ENCODE data around the gene ENKD1.
A peak's percentile ranks its signal among the peaks of the same experiment; 100 is the strongest.
"Not testable (repeated sequence)": the region's sequence is repeated elsewhere in the genome, so short reads cannot be mapped to it uniquely, and the experiment has no call there.

The ENKD1 gene

GRCh38 chr16:67666559-67667452, at the start of gene ENKD1, which contains the start of gene C16orf86:
Gene ENKD1, minus strand, starts transcription at chr16:67666750. Its CDS starts 308 bp downstream, at chr16:67666442.
Gene C16orf86, plus strand, starts transcription at chr16:67666814. Its CDS starts 157 bp downstream, at chr16:67666971.
- peak; percentile 76 for DNase-seq

DNA sequence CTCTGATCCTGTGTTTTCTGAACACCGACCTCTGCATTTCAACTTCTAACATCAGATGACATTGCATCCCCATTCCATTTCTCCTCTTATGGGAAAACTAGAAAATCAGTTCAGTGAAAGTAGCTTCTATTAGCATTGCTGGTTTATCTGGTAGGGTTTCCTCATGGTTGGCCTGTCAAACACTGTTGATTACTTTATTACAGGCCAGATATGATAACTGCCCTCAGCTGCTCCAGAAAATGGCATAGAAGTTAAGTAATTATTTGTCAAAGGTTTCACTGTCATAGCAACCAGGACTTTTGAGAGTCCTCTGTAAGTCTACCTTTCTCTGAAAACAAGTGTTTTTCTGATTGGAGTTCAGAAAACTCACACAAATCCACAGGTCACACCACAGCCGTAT, 49.5 kb upstream of the ENKD1 start:
- DNase-seq = no peak

DNA sequence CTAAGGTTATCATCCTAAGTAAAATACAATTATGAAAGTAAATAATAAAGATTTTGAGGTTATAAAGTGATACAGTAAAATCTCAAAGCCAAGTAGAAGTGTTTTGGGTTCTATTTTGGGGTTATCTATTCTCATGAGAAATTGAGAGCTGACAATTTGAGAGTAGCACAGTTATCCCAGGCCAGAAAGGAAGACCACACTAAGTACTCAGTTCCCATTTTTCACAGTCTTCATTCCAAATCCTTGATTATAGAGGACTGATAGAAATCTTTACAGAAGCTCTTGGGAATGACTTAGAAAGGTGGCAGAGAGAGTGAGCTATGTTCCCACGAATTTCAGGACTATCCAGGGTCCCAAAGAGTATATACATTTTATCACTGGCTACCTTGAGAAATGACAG, 48.0 kb upstream of the ENKD1 start:
- DNase-seq = no peak

DNA sequence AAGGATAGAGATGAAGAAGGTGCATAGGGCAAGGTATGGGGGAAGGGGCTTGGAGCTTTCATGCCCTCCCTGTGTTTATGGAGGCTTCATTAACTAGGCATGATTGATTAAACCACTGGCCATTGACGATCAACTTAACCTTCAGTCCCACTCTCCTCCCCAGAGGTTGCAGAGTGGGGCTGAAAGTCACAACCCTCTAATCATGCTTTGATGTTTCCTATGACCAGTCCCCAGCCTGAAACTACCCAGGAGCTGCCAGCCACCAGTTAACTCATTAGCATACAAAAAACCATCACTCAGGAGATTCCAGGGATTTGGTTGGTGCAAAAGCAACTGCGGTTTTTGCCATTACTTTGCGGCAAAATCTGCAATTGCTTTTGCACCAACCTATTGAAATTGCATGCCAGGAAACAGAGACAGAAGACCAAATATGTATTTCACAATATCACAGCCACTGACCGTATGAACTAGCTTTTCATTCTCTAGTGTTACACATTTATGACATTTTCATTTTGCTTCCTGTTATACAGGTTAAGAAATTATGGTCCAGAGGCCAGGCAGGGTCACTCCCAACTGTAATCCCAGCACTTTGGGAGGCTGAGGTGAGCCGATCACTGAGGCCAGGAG, 47.2 kb upstream of the ENKD1 start:
- no peak for DNase-seq

DNA sequence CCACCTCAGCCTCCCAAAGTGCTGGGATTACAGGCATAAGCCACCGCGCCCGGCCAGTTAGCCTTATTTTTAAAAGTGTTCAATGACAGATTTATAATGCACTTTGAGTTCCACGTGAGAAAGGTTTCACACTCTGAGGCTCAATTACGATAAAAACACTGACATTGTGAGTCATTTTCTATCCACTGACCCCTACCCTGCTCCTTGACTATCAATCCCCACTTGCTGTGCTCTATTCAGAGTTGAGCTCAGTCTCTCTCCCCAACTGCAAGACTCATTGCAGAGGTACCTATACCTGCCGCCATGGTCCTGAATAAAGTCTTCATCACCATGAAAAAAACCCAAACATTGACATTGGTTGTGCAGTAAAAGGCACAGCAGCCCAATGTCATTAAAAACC, 44.1 kb upstream of the ENKD1 start:
- no peak for DNase-seq

DNA sequence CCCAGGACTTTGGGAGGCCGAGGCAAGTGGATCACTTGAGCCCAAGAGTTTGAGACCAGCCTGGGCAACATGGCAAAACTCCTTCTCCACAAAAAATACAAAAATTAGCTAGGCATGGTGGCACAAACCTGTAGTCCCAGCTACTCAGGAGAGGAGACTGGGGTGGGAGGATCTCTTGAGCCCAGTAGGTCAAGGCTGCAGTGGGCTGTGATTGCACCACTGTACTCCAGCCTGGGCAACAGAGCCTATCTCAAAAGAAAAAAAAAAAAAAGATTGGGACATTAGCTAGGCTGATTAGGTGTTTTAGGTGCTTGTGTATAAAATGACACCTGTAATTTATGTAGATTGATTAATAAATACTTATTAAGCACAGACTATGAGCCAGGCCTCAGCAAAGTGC, 42.5 kb upstream of the ENKD1 start:
- no peak for DNase-seq

DNA sequence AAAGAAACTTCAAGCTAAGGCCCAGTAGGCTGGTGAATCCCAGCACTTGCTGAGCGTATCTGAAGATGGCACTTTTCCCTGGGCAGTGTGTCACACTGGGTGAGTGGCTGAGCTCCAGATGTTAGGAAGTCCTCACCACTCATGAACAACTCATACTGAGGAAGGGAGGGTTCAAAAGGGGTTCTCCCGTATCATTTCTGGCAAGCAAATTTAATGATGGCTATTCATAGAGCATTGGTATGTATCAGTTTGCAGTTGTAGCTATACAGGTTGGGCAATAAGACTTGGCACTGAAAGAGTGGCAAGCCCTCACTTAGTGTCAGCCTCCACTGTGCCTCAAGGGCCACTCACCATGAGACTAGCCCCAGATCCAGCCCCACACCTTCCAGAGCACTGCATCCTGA, 41.8 kb upstream of the ENKD1 start:
- no peak for DNase-seq

GRCh38 chr16:67707790-67708189, 41.2 kb upstream of the ENKD1 start:
- DNase-seq = no peak

DNA sequence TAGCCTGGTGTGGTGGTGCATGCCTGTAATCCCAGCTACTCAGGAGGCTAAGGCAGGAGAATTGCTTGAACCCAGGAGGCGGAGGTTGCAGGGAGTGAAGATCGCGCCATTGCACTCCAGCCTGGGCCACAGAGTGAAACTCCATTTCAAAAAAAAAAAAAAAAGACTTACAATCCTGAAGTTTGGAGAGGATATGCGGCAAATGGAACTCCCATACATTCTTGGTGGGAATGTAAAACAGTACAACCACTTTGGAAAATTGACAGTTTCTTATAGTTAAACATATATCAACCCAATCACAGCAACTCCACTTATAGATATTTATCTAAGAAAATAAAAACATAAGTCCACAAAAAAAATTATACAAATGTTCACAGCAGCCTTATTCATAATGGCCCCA, 40.7 kb upstream of the ENKD1 start:
- no peak for DNase-seq

GRCh38 chr16:67704110-67704509, 37.6 kb upstream of the ENKD1 start:
- DNase-seq = no peak

GRCh38 chr16:67703626-67704025, 37.1 kb upstream of the ENKD1 start:
- no peak for DNase-seq

- DNase-seq = no peak
These were observed 35.6 kb upstream of the ENKD1 start for GRCh38 chr16:67702130-67702529.

DNA sequence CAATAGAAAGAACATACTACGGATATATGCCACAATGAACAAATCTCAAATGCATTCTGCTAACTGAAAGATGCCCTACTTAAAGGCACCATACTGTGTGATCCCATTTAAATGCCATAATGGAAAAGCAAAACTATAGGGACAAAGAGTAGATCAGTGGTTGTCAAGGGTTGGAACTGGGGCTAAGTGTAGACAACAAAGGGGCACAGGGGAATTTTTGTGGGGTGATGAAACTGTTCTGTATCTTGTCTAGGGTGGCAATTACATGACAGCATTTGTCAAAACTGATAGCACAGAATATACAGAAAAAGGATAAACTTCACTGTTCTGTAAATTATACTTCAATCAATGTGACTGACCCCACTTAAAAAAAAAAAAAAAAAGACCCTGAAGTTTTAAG, 34.9 kb upstream of the ENKD1 start:
- no peak for DNase-seq

DNA sequence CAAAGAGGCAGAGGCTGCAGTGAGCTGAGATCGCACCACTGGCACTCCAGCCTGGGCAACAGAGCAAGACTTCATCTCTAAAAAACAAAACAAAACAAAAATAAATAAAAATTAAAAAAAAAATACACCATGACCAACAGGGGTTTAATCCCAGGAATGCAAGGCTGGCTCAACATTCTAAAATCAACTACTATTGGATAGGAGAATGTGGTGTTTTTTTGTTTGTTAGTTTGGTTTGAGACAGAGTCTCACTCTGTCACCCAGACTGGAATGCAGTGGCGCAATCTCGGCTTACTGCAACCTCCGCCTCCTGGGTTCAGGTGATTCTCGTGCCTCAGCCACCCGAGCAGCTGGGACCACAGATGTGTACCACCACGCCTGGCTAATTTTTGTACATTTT, 32.7 kb upstream of the ENKD1 start:
- no peak for DNase-seq

- DNase-seq = no peak
These were observed 31.1 kb upstream of the ENKD1 start for GRCh38 chr16:67697422-67698185.

DNA sequence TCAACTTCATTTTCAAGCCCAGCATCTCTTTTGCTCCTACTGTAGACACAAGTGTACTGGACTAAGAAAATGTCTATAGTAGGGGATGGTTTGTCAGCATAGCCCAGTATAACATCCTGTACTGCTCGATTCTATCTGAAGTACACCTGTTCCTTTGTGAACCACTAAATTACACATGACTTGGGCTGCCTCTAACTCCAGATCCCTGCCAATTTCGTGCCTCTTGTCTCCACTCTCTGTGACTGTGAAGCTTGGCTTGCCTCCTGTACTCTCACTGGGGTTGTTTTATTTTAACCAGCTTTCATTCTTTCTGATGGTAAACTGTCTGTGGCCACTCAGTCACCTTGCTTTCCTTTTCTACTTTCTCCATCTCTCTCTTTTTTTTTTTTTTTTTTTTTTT, 28.1 kb upstream of the ENKD1 start:
- no peak for DNase-seq

- not testable (repeated sequence) for DNase-seq
These were observed 27.2 kb upstream of the ENKD1 start for GRCh38 chr16:67693517-67694285.

GRCh38 chr16:67685388-67686112, 19.0 kb upstream of the ENKD1 start:
- DNase-seq = no peak

DNA sequence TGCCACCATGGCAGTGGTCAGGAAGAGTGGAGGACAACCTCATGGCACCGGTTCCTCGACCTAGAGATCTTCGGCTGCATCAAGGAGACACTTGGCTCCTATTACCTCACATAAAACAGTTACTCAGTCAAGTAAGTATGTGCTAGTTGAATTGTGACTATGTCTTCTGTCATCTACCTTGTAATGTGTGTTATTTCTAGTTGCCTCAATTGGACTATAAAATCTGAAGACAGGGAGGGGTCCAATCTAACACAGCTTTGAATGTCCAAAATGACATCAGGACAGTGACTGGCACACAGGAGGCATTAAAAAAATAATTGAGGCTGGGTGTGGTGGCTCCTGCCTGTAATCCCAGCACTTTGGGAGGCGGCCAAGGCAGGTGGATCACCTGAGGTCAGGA, 17.2 kb upstream of the ENKD1 start:
- DNase-seq = no peak

DNA sequence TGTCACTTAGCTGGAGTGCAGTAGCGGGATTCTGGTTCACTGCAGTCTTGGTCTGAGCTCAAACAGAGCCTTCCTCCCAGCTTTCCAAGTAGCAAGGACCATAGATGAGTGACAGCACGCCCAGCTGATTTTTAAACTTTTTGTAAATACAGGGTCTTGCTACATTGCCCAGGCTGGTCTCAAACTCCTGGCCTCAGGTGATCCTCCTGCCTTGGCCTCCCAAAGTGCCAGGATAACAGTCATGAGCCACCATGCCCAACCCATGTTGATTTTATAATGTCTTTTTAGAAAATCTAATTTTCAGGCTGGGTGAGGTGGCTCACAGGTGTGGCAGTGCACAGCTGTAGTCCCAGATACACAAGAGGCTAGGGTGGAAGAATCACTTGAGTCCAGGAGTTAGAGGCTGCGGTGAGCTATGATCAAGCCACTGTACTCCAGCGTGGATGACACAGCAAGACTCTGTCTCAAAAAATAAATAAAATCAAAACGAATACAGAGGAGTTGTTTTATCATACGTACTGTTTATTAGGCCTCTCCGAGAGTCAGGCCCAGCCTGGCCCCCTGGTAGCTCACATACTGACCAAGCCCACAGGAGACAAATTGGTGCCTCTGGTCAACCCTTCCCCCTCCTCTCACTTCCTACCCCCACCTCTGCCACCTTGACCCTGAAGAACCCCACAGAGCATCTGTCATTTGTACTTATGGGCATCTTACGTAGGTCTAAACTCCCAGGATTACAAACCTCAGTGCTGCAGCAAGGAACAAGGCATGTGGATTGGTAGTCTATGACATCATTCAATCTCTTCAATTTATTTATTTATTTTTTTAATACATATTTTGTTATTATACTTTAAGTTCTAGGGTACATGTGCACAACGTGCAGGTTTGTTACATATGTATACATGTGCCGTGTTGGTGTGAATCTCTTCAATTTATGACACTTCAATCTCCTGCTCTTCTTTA, 13.7 kb upstream of the ENKD1 start:
- no peak for DNase-seq

Measured in NCI-H2171 treated with DMSO at 0.1 percent for 48 hours (cell line).